ENCODE data around the gene MKS1. TPM values are rescaled to one million over a fixed set of nuclear protein-coding genes. Genes with fewer than 3 reads are reported as not detected.

MKS1 gene
- total and polyA plus RNA-seq, 2 experiments from 2014 or later = 14.0 to 17.4 TPM

- ATAC-seq = peak; percentile 96
- TF ChIP-seq CTCF (conservative IDR thresholded peaks at IDR 0.05; ENCODE audit: low read depth in 2 of 2) (peak; percentile 77 to 85), ZNF462 (CRISPR knock-in tag; IDR thresholded peaks at IDR 0.05) (no peak), CREB1 (CRISPR knock-in tag; IDR thresholded peaks at IDR 0.05; ENCODE audit: low read depth) (no peak)
- H2AFZ ChIP-seq = peak overlapping the region; percentile 81; the same call in 1 of the 2 replicates
- Mint-ChIP-seq H3K4me1 (no peaks in the 10 kb centered on the region; the same call in 2 of the 3 replicates), H3K27me3 (ENCODE audit: insufficient read depth, low read depth, poor library complexity) (peaks cover 15% of the 10 kb centered on the region), H3K36me3 (ENCODE audit: low read depth) (no peaks in the 10 kb centered on the region), H3K27ac (no peak overlapping the region), H3K9me3 (no peaks in the 10 kb centered on the region), H3K4me3 (no peak overlapping the region)
- H3K9me2 ChIP-seq (ENCODE audit: insufficient read depth) = no peaks in the 10 kb centered on the region
- no peaks in the 10 kb centered on the region for H3K36me3 ChIP-seq (ENCODE audit: insufficient read depth)
- 0 out of 2 replicates have a peak, but pooled peaks cover 3% of the 10 kb centered on the region for H3K27me3 ChIP-seq (ENCODE audit: insufficient read depth)
- H3K4me1 ChIP-seq (ENCODE audit: insufficient read depth) = no peaks in the 10 kb centered on the region
- no peaks in the 10 kb centered on the region for H3K79me2 ChIP-seq (replicated peaks; ENCODE audit: insufficient read depth)
- DNase-seq (ENCODE audit: low spot score) = peak; percentile 91
- H3K4me2 ChIP-seq = no peak overlapping the region
- no peaks in the 10 kb centered on the region for H3F3A ChIP-seq (replicated peaks; ENCODE audit: low read depth)
- H3K27ac ChIP-seq (ENCODE audit: low read depth) = no peak overlapping the region
- H4K20me1 ChIP-seq (replicated peaks; ENCODE audit: insufficient read depth) = no peaks in the 10 kb centered on the region
- no peak overlapping the region for H3K4me3 ChIP-seq
These were observed 18.9 kb downstream of the MKS1 start for GRCh38 chr17:58200024-58200633.

Data from GM23338 (cell line).